ENCODE measurements around the gene IGSF6. TPM values are rescaled to one million over a fixed set of nuclear protein-coding genes. Genes with fewer than 3 reads are reported as not detected.

The IGSF6 gene
- total and polyA plus RNA-seq, 2 of the 4 experiments (the other 2 are of a cell fraction): not detected

GRCh38 chr16:21645261-21645721, 7.1 kb downstream of the IGSF6 start:
- Histone ChIP-seq H3K23ac (ENCODE audit: low read depth, low read length) (no peak overlapping the region), H4K5ac (ENCODE audit: low read depth, low read length) (no peak overlapping the region; the same call in 1 of the 2 replicates), H3K27ac (ENCODE audit: insufficient read depth, low read length) (no peak overlapping the region), H3K36me3 (ENCODE audit: control insufficient read depth, insufficient read depth, low read length) (peaks cover 5% of the 10 kb centered on the region), H2BK15ac (ENCODE audit: low read depth, low read length) (no peak overlapping the region), H3K4me2 (ENCODE audit: low read depth, low read length) (peak overlapping the region; percentile 84), H3K4ac (ENCODE audit: low read depth, low read length) (no peak overlapping the region), H3K14ac (replicated peaks; ENCODE audit: low read depth, low read length) (no peak overlapping the region), H2BK120ac (ENCODE audit: low read depth, low read length) (no peak overlapping the region), H3K9me3 (ENCODE audit: control insufficient read depth, insufficient read depth, low read length) (no peaks in the 10 kb centered on the region), H3K9ac (ENCODE audit: low read depth, low read length) (no peak overlapping the region), H2BK5ac (ENCODE audit: low read depth, low read length, poor library complexity, severe bottlenecking) (peak overlapping the region; percentile 24), H2AK9ac (replicated peaks; ENCODE audit: low read depth, low read length, poor library complexity) (no peak overlapping the region), H3K56ac (ENCODE audit: extremely low read depth, insufficient read depth, low read length) (no peak overlapping the region), H3K18ac (ENCODE audit: low read depth, low read length) (no peak overlapping the region), H2BK20ac (ENCODE audit: low read depth, low read length) (no peak overlapping the region), H4K20me1 (ENCODE audit: insufficient read depth, low read length) (peaks cover 13% of the 10 kb centered on the region; the same call in 1 of the 2 replicates), H3K27me3 (ENCODE audit: control insufficient read depth, insufficient read depth, low read length) (no peaks in the 10 kb centered on the region), H4K91ac (ENCODE audit: insufficient read depth, low read depth, low read length) (no peak overlapping the region), H4K8ac (ENCODE audit: low read depth in 2 of 2, low read length in 2 of 2) (no peak overlapping the region), H3K9me1 (ENCODE audit: insufficient read depth, low read length) (no peaks in the 10 kb centered on the region; the same call in 1 of the 2 replicates), H2AFZ (replicated peaks; ENCODE audit: low read length, poor library complexity) (no peak overlapping the region), H2AK5ac (ENCODE audit: low read depth, low read length) (no peak overlapping the region), H3K4me3 (ENCODE audit: insufficient read depth, low read depth, low read length) (peak overlapping the region; percentile 30; the same call in 1 of the 2 replicates), H3K4me1 (ENCODE audit: control insufficient read depth, insufficient read depth, low read length) (peaks cover 6% of the 10 kb centered on the region), H3K79me1 (ENCODE audit: low read depth in 1 of 2, low read length in 2 of 2) (peaks cover 31 to 56% of the 10 kb centered on the region in 2 experiments)
- peak; percentile 43 for DNase-seq
- ATAC-seq (ENCODE audit: low read depth): peak; percentile 54; the same call in 1 of the 2 replicates
- WGBS, 2 experiments (ENCODE audit: extremely low coverage in 2 of 2, insufficient read length in 1 of 2): no CpG with 5 or more reads among the region's 9 CpGs
- TF ChIP-seq RFX5 (IDR thresholded peaks at IDR 0.05; ENCODE audit: low read depth, low read length): no peak
- POLR2A ChIA-PET (ENCODE audit: unreplicated experiment): no interaction called here
- intact Hi-C loops (cut with micrococcal nuclease): no loop called here
- dilution Hi-C loops (cut with HindIII; ENCODE audit: low sequenced_read_pairs, unreplicated experiment): no loop called here
- in situ Hi-C loops (cut with MboI; ENCODE audit: low sequenced_read_pairs): no loop called here
- CTCF ChIA-PET: interaction anchor here (2.2 kb wide), 1 partner anchor 12 kb away, joined by 19 read pairs; no protein-coding TSS in a partner anchor
- no TSS peak for BruUV-seq (replicated peaks)

All from IMR-90 (cell line).